GM04503 (cell line): ENCODE measurements around the gene ORM2.
A peak's percentile ranks its signal among the peaks of the same experiment; 100 is the strongest.
"Not testable (repeated sequence)": the region's sequence is repeated elsewhere in the genome, so short reads cannot be mapped to it uniquely, and the experiment has no call there.

Source experiments
- DNase-seq: peaks from one replicate; pipeline ENCODE4 v3.0.0-alpha.2; 2012; ENCODE audit warnings: low read depth

ORM2 gene

GRCh38 chr9:114332474-114333040, 2.9 kb downstream of the ORM2 start:
- DNase-seq, result not testable (repeated sequence)

DNA sequence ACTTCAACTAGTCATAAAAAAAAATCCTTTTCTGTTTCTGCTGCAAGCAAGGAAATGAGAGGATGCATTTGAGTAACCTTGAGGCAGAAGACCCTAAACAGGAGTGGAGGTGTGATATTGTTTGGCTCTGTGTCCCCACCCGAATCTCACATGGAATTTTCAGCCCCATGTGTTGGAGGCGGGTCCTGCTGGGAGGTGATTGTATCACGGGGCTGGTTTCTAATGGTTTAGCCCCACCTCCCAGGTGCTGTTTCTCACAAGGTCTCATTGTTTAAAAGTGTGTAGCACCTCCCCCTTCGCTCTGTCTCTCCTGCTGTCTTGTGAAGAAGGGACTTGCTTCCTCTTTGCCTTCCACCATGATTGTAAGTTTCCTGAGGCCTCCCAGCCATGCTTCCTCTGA, 4.0 kb downstream of the ORM2 start:
- DNase-seq, result not testable (repeated sequence)

- DNase-seq, result no peak
Observed at GRCh38 chr9:114334490-114334889, 4.8 kb downstream of the ORM2 start.

- DNase-seq, result no peak
Observed at GRCh38 chr9:114335745-114336144, 6.1 kb downstream of the ORM2 start.

- no peak for DNase-seq
Observed at GRCh38 chr9:114336157-114336556, 6.5 kb downstream of the ORM2 start.

DNA sequence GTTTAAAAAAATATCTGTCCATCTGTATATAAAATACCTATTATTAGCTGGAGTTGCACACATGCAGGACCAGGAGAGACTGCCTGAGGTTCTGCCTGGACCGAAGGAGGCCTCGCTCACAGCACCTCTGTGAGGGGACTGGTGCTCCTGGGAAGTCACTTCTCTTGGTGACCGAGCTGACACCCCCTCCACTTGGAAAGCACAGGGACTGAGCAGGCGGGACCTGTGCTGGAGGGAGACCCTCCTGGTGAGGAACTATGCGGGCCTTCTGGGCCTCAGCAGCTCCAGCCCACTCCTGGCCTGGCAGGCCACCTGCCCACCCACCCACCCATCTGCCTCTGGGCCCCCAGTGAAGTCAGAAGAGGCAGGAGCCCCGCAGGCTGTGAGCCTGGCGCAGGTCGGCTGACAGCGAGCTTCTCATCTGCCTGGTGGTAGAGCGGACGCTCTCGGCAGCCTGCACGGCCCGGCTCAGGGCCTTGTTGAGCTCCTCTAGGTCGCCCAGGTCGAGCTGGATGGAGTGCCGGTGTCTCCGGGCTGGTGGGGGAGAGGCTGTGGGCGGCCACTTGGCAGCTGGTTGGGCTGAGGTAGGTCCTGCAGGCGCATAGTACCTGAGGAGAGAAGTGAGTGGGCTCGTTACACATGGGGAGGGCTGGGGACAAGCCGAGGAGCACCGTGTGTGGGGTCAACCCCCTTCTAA, 7.2 kb downstream of the ORM2 start:
- DNase-seq, result no peak

DNA sequence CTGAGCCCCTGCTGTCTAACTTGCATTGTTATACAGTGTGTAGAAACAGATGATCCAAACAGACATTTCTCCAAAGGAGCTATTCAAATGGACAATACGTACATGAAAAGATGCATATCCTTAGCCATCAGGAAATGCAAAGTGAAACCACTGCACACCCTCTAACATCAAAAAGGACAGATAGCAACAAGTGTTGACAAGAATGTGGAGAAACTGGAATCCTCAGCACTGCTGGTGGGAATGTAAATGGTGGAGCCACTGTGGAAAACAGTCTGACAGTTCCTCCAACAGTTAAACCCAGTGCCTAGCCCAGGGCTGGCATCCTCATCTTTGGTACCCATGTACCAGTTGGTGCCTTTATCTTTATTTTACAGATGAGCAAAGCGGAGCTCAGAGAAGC, 8.5 kb downstream of the ORM2 start:
- no peak for DNase-seq

DNA sequence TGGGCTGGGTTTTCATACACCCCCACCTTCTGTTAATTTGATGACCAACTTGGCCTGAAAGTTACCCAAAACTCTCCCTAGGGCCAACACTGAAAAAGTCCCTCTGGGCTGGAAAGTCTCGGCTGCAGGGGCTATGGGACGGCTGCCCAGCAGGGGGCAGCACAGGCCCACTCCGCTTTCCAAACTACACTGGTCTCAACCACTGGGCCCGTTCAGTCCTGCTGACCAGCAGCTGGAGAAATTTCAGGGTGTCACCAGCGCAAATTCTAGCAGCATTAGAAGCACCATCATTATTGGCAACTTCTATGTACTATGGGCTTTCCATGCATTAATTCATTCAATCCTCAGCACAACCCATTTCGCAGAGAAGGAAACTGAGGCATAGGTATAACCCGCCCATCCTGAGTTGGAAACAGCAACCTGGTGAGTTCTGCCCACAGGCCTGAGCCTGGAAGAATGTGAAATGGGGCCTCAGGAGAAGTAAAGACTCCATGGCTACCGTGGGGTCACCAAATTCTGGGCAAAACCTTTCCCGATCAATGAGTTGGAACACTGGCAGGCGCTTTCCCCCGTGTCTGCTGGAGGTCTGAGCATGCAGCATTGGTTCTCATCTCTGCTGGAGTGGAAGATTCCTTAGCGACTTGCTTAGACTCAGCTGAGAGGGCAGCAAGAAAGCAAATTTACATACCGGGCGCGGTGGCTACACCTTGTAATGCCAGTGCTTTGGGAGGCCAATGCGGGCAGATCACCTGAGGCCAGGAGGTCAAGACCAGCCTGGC, 9.7 kb downstream of the ORM2 start:
- DNase-seq, result no peak

- no peak for DNase-seq
Observed at GRCh38 chr9:114341152-114341830, 11.6 kb downstream of the ORM2 start.

DNA sequence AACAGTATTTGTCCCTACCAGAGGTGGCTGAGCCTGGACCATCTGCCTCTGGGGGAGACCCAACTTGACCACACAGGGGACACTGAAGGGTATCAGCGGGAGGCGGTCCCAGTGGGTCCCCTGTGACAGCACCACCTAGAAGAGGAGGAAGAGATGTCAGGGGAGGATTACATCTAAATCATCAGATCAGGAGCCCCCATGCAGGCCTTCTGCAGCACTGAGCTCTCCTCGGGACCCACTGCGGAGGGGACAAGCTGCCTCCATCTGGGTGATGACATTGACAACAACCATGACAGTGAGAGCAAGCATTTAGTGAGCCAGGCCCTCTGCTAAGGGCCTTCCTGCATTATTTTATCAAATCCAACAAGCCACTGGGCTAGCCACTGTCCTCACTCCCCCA, 12.3 kb downstream of the ORM2 start:
- no peak for DNase-seq

DNA sequence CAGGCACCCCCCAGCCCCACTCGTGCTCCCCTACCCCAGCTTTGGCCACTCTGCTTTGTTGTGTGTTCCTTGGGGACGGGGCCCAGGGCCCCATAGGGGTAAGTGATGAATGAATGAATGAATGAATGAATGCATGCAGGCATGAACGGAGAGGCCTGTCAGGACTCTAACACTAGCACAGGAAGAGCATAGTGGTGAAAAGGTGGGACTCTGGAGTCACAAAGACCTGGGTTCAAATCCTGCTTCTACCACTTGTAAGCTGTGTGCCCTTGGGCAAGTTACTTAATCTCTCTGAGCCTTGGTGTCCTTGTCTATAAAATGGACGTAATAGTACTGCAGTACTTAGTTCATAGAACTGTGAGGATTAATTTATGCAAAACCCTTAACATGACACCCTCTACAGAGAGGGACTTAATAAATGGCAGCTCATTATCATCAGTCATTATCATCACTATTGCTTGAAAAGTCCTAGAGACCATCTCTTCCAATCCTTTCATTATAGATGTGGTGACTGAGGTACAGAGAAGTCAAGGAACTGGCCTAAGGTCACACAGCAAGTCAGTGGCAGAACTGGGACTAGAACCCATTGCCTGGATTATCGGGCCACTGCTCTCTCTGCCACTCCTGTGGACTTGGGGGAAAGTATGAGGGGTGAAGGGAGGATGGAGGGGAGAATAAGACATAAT, 13.2 kb downstream of the ORM2 start:
- no peak for DNase-seq

DNA sequence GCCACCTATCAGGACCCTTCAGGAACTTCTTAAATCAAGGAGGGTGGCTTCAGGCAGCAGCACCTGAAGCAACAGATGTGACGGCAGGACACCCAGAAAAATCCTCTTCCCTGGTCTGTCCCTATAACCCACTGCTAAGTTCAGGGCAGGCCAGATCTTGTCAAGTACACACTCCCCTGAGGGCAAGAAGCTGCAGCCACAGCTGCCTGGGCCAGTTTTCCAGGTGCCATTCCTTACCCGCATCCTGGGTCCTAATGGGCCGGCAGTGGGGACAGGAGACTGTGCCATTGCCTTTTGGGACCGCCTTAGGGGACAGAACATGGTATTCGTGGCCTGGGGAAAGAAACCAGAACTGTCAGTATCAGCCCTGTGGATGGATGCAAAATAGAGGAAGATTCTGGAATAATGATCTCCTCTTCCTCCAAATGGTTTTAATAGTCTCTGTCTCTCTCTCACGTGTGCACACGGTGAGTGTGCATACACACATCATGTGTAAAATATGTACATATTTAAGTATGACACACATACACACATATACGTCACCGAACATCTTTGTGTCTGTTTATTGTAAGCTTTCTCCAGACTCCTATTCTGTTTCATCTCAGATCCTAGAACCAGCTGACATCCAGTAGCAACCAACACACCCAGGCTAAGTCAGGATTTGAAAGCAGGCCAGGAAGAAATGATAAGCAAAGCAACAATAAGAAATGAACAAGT, 14.0 kb downstream of the ORM2 start:
- DNase-seq, result no peak

DNA sequence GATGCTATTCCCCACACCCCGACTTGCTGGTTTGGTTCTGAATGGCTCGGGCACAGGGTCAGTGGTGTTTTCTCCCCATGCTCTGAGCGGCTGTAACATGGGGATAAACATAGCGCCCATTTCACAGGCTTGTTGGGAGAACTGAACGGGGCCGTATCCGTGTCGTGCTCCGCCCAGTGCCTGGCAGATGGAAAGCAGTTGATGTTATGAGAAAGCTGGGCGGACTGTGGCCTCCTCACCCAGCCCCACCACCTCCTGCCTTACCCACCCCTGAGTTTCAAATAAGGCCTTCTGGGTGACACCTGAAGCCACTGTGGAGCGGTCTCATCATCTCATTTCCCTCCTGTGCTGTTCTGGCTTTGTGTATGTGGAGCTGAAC, 14.5 kb downstream of the ORM2 start:
- no peak for DNase-seq

DNA sequence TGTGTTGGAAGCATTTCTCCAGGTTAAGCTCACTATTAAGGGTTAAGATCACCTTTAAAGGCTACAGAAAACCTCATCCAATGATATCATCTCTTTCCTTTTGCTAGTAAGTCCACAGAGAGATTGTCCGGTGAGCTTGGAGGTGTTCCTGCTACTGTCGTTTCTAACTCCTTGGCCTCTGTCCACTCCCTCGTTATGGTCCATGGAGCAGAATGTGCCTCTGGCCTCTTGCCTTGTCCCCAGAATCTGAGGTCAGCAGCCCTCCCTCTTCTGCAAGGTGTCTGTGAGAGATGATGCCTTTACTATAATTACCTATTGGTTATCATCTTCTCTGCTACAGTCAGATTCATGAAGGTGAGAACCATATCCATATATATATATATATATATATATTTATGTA, 15.0 kb downstream of the ORM2 start:
- no peak for DNase-seq

DNA sequence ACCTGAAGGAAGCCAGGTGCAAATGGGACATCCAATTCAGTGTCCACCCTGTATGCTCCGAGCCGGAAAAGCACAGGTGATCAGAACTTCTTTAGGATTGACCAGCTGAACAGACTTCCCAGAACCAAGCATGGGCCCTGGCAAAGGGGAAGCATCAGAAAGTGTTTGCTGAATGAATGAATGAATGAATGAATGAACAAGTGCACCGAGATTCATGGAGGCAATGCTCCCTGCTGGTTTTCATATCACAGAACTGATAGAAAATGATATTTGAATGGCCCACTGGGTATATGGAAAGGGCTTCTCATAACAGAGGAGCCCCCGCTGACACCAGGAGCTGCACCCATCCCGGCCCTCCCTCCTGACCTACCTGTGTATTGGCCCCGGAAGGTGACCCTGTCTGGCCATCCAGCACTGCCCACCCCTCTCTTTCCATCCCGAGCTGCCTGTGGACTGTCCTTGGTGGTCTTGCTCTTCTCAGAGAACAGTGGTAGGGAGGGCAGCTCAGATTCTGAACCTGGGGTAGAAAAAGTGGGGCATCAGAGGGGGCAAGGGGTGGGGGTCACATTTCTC, 15.9 kb downstream of the ORM2 start:
- DNase-seq, result no peak

DNA sequence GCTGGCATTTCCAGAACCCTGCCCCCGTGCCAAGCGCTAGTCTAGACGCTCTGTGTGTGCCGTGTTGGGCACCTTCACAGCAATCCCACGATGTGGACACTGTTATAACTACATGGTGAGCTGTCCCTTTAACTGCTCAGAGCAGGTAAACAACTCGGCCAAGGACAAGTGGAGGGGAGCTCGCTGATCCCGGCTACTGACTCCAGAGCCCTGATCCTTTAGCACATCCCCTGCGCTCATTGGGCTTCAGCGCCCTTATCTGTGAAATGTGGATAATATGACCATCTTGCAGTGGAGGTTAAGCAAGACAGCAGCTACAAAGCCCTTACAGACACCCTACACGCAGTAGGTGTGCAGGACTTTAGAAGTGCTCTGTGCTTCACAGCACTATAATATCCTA, 16.5 kb downstream of the ORM2 start:
- no peak for DNase-seq

DNA sequence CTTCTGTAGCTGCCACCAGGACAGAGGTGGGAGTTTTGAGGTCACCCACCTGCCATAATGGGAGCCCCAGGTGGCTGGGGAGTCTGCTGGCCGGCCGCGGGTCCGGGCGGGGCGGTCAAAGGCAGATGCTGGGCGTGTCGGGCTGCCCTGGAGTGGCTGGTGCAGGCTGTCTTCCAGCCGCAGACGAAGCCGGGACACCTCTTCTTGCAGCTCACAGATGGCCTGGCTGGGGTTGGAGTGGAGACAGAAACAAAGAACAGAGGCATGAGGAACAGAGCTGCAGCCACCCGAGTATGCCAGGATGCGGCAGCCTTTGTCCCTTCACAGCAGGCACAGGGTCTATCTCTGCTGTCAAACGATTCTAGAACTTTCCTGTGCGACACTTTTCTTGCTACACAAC, 18.0 kb downstream of the ORM2 start:
- no peak for DNase-seq

DNA sequence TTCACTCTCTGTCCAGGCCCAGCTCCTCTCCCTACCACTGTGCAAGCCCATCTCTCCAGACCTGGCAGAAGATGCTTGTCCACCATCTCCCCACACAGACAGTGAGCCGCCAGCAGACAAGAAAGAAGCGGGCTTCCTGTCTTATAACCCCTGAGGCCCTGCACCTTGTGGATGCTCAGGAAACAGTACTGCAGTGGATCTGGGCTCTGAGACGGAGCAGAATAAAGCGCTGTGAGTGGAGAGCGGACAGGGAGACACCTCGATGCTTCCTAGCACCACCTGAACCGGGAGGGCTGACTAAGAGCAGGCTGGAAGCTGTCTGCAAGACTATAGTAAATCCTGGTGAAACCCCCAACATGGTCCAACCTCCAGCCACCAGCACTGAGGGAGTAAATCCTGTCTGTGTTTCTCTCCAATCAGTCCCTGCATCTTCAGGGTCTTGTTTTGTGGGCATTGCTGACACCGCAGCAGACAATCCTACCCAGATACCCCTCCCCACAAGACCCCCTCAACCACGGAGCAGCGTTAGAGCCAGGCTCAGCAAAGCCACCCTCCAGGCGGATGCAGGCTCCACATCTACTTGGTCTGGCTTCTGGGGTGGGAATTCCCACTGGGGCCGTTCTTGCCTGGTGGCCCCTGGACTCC, 18.7 kb downstream of the ORM2 start:
- DNase-seq, result no peak

GRCh38 chr9:114348906-114349482, 19.3 kb downstream of the ORM2 start:
- DNase-seq, result peak; percentile 92

- DNase-seq, result no peak
Observed at GRCh38 chr9:114349713-114350480, 20.2 kb downstream of the ORM2 start.
